ENCODE data around the gene LEMD1. TPM values are rescaled to one million over a fixed set of nuclear protein-coding genes. Genes with fewer than 3 reads are reported as not detected.

Gene LEMD1
- total RNA-seq, 2 donors from 2014 or later: not detected

DNA sequence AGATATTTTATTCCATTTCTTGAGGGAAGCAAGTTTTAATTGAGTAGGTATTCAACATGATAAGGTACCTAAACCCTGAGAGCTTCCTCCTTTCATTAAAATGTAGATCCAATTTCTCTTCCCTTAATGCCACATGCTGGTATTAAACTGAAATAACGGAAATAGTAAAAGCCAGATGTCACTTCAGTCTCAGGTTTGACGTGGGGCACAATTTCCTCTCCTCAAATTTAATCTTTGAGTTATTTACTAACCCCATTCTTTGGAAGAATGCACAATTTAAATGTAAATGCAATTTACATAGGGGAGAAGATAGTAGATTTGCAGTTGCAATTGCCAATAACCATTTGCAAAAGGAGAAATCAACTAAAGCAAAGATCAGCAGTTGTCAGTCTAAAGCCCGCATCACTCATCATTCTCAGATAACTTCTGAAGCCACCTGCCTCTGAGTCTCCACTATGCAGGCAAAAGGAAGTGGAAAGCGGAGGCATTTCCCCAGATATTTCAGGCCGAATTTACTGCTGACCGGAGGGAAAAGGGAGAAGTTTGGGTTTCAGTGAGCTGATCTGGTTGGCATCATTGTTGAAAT, 2.1 kb upstream of the LEMD1 start:
- intact Hi-C loops (cut with DNase I): no loop called here
- Histone ChIP-seq H3K9me3 (no peaks in the 10 kb centered on the region), H3K27ac (no peak overlapping the region), H3K36me3 (replicated peaks in 1 of 2; ENCODE audit: insufficient read depth in 1 of 2, low read depth in 2 of 2) (no peaks in the 10 kb centered on the region), H3K4me1 (no peaks in the 10 kb centered on the region), H3K27me3 (no peaks in the 10 kb centered on the region), H3K4me3 (no peak overlapping the region)
- TF ChIP-seq POLR2A (IDR thresholded peaks at IDR 0.05): no peak
- TF ChIP-seq, protein P1, sequence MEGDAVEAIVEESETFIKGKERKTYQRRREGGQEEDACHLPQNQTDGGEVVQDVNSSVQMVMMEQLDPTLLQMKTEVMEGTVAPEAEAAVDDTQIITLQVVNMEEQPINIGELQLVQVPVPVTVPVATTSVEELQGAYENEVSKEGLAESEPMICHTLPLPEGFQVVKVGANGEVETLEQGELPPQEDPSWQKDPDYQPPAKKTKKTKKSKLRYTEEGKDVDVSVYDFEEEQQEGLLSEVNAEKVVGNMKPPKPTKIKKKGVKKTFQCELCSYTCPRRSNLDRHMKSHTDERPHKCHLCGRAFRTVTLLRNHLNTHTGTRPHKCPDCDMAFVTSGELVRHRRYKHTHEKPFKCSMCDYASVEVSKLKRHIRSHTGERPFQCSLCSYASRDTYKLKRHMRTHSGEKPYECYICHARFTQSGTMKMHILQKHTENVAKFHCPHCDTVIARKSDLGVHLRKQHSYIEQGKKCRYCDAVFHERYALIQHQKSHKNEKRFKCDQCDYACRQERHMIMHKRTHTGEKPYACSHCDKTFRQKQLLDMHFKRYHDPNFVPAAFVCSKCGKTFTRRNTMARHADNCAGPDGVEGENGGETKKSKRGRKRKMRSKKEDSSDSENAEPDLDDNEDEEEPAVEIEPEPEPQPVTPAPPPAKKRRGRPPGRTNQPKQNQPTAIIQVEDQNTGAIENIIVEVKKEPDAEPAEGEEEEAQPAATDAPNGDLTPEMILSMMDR (IDR thresholded peaks at IDR 0.05): no peak
- 82 to 85% methylated on average over 6 of the region's 6 CpGs for WGBS, 2 donors
- no peak for DNase-seq
- no peak for ATAC-seq

DNA sequence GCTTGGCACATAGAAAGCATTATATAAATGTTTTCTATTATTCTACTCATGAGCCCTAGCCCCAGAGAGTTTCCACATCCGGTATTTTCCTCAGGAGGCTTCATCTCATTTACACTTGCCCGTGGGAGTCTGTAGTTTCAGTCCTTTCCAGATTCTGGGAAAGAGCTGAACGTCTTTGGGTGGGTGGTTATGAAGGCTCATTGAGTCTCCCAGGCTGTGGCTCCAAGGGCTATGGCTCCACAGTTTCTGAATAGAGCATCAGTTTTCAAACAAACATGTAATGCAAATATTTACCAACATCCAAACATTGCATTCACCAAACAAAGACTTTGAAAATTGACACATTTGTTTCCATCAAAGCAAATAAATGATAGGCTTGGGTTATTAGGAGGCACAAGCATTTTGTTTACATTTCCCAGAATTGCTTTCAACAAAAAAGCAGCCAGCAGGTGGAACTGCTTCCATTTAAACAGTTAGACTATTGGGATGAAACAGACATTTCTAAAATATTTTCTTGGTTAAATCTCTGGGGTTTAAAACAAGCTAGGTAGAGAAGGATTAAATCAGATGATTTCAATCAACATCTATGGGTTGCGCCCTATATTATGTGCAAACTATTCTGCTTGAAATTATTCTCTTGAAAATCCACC, 1.3 kb upstream of the LEMD1 start:
- 40 to 47% methylated on average over 4 of the region's 4 CpGs for WGBS, 2 donors
- no peaks in the 10 kb centered on the region for H3K27me3 ChIP-seq
- no peak for ATAC-seq
- H3K9me3 ChIP-seq: no peaks in the 10 kb centered on the region
- no peak overlapping the region for H3K4me3 ChIP-seq
- TF ChIP-seq, protein P1 (IDR thresholded peaks at IDR 0.05): peak in 3 of 7 experiments; percentile 8 to 16 (median 15)
- TF ChIP-seq POLR2A (IDR thresholded peaks at IDR 0.05): no peak
- no peaks in the 10 kb centered on the region for H3K36me3 ChIP-seq (replicated peaks in 1 of 2; ENCODE audit: insufficient read depth in 1 of 2, low read depth in 2 of 2)
- intact Hi-C loops (cut with DNase I): no loop called here
- H3K4me1 ChIP-seq: no peaks in the 10 kb centered on the region
- no peak for DNase-seq
- no peak overlapping the region for H3K27ac ChIP-seq

- H3K4me3 ChIP-seq: no peak overlapping the region
- intact Hi-C loops (cut with DNase I): no loop called here
Measured at GRCh38 chr1:205420938-205421337, 918 bp downstream of the LEMD1 start.

DNA sequence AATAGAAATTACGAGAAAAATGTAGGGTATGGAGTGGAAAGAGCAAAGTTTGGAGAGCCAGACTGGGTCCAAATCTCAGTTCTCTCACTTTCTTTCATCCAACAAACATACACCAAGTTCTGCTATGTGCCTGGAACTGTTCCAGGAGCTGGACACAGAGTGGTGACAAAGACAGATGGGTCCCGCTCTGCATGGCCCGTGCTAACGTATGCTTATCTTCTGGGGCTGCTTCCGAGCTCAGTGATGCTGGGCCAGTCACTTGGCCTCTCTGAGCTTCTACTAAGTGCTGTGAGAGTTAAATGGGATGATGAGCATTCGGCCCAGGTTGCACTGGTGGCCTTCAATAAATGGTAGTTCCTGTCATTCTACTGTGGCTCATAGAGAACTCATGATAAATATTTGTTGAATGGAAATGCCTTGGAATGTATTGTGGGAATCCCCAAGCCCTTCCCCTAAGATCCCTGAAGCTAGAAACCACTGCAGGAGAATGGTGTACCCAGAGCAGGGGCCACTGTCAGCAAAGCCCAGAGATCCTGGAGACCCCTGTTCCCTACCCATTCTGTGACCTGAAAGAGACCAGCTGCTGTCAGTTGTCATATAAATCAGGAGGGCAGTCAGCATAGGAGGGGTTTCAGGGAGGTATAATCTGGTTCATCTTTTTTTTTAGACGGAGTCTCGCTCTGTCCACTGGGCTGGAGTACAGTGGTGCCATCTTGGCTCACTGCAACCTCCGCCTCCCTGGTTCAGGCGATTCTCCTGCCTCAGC, 3.8 kb downstream of the LEMD1 start:
- 68 to 75% methylated on average over 10 of the region's 10 CpGs for WGBS, 2 donors
- ATAC-seq: no peak

More at GRCh38 chr1:205420938-205421337, 918 bp downstream of the LEMD1 start:
- 45 to 58% methylated on average over 2 of the region's 2 CpGs for WGBS, 2 donors
- Histone ChIP-seq H3K27me3 (no peaks in the 10 kb centered on the region), H3K27ac (no peak overlapping the region), H3K4me1 (no peaks in the 10 kb centered on the region), H3K9me3 (no peaks in the 10 kb centered on the region), H3K36me3 (replicated peaks in 1 of 2; ENCODE audit: insufficient read depth in 1 of 2, low read depth in 2 of 2) (no peaks in the 10 kb centered on the region)
- DNase-seq: no peak
- TF ChIP-seq POLR2A (IDR thresholded peaks at IDR 0.05): no peak
- TF ChIP-seq, protein P1 (IDR thresholded peaks at IDR 0.05): no peak
- ATAC-seq: no peak

More for the DNA sequence above, 3.8 kb downstream of the LEMD1 start:
- H3K27me3 ChIP-seq: no peaks in the 10 kb centered on the region
- intact Hi-C loops (cut with DNase I): no loop called here
- TF ChIP-seq, protein P1 (IDR thresholded peaks at IDR 0.05): no peak
- no peak for TF ChIP-seq POLR2A (IDR thresholded peaks at IDR 0.05)
- H3K27ac ChIP-seq: no peak overlapping the region
- H3K4me3 ChIP-seq: no peak overlapping the region
- no peaks in the 10 kb centered on the region for H3K4me1 ChIP-seq
- no peaks in the 10 kb centered on the region for H3K9me3 ChIP-seq
- no peaks in the 10 kb centered on the region for H3K36me3 ChIP-seq (replicated peaks in 1 of 2; ENCODE audit: insufficient read depth in 1 of 2, low read depth in 2 of 2)
- DNase-seq: peak in 2 of 4 donors; percentile 23 to 39
